Cerebellar cortex (tissue), 1 donor: ENCODE data around the gene DDX49.
"Not testable (repeated sequence)": the region's sequence is repeated elsewhere in the genome, so short reads cannot be mapped to it uniquely, and the experiment has no call there.

Experiments
- DNase-seq: peaks from one replicate; pipeline ENCODE4 v3.0.0-alpha.2; 2015; ENCODE audit warnings: low spot score

Gene DDX49

DNA sequence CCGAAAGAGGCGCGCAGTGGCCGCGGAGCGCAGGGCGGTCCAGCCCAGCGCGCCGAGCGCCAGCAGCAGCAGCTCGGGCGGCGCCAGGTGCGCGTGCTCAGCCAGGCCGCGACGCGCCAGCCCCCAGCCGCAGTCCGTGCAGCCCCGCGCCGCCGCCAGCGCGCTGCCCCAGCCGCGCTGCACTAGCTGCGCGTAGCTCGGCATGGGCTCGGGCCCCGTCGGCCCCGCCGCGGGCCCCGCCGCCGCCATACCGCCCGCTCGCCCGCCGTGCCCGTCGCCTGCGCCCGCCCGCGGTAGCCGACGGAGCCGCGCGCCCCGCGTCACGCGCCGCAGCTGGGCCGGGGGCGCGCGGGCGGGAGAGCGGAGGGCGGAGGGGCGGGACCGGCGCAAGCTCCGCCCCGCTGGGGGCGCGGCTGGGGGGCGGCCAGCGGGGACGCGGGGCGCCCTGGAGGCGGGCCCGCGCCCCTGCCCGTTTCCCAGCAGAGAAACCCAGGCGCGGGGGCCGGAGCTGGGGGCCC, 23.6 kb upstream of the DDX49 start, which contains the start of gene CERS1:
Gene CERS1 (minus strand): TSS at position 335 of the 518 bp plus-strand sequence. CDS start 86 bp downstream, at position 249.
- no peak for DNase-seq

- DNase-seq: peak; percentile 42
These were observed 23.1 kb upstream of the DDX49 start for GRCh38 chr19:18896421-18896841.

- no peak for DNase-seq
These were observed 22.2 kb upstream of the DDX49 start for GRCh38 chr19:18897094-18898029.

DNA sequence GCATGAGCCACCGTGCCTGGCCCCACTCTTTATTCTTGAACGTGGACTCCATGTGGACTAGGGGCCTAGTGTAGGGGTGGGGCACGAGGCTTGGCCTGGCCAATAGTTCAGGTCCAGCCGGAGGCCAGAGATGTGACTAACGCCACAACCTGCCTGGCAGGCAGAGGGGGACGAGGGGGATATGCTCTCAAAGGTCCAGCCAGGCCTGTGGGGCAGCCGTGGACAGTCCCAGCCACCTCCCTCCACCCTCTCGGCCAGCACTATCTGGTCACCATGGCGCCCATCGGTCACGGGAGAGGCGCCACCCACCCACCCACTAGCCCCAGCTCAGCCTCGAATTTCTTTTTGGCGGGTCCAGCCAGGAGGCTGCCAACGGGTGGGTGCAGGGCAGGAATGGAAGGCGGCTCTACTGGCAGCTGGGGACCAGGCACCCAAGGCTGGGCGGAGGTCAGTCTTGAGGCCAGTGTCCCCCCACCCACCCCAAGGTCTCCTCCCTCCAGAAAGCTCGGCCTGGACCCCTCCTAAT, 21.4 kb upstream of the DDX49 start:
- DNase-seq: no peak

GRCh38 chr19:18898607-18899408, 20.7 kb upstream of the DDX49 start:
- no peak for DNase-seq

GRCh38 chr19:18899624-18900560, 19.6 kb upstream of the DDX49 start:
- no peak for DNase-seq

GRCh38 chr19:18900700-18901481, 18.6 kb upstream of the DDX49 start:
- no peak for DNase-seq

- DNase-seq: no peak
These were observed 18.0 kb upstream of the DDX49 start for GRCh38 chr19:18901491-18901890.

- not testable (repeated sequence) for DNase-seq
These were observed 17.0 kb upstream of the DDX49 start for GRCh38 chr19:18902519-18902918.

DNA sequence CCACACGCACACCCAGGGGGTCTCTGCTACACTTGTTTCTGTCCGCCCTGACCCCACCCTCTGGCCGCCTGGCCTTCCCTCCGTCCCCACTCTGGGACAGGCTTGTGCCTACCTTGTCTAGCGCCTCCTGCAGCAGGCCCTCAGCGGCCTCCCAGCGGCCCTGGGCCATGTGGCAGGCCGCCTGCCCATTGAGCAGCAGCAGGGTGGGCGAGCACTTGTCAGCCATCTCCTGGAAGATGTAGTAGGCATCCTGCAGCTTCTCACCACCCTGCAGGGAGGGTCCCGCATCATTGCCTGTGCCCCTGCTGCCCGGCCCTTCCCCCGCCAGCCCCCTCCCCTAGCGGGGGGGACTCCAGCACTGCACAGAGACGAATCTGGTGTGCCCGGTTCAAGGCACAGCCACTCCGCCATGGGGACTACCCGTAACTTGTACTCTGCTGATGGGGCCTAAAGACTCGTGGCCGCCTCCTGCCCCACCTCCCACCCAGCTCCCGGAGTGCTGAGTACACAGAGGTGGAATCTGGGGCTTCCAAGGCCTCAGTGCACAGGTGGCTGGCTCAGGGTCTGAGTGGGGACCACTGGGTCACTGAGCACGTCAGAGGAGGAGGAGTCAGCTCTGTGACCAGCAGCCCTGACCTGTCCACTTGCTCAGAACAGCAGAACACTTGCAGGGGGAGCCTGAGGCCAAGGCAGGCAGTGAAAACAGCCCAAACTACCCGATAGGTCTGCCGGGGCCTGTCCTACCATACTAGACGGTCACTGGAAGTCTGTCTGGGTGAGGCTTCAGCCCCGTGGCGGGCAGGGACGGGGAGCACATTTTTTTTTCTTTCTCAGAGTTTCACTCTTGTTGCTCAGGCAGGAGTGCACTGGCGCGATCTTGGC, 16.1 kb upstream of the DDX49 start:
- no peak for DNase-seq

GRCh38 chr19:18904334-18905057, 15.0 kb upstream of the DDX49 start:
- DNase-seq: no peak

DNA sequence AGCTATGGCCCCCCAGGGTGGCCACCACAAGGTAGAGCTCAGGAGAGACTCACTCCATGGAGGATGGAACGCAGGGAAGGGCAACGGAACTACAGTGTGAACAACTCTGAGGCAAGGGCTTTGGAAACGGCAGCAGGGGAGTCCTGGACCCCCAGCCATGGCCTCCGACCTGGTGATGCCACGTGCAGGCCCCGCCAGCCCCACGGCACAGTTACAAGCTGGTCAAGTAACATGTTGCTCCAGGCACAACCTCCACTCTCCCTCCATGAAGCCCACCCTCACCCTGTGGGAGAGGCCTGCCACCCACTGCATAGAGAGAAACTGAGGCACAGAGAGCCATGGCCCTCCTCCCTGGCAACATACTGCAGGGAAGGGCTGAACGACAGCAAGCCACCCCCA, 14.5 kb upstream of the DDX49 start:
- DNase-seq: no peak

- no peak for DNase-seq
These were observed 13.8 kb upstream of the DDX49 start for GRCh38 chr19:18905513-18906236.

DNA sequence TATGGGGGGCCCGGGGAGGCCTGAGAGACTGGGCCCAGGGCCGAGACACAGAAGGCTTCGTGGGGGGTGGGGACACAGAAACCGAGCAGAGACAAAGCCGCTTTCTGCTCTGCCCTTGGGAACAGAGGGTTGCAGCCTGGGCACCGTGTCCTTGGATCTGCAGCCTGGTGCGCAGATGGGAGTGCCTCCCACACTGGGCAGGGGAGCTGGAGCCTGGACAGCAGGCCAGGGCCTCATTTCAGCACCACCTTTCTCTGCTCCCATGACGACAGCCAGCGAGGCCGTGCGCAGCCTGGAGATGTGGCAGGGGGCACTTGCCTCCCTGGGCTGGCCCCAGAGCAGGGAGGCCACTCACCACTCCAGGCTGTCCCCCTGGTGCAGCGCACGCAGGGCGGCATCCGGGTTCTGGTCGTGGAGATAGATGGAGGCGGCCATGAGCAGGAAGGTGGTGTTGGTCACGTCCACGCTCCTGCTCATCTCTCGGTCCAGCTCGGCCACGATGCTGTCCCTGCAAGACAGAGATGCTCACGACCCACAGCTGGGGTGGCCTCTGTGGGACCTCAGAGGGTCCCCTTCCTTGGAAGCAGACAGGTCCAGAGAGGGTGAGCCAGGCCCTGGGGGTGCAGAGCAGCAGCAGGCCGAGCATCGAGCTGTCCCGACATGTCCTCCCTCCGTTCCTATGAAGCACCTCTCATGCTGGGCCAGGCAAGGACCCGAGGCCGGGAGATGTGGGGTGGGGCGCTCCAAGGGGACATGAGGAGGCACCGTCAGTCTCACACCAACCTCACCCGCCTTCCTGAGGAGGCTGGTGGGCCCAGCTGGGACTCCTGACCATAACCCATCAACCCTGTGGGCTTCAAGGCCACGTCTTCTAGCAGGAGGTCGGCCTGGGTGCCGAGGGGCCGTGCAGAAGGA, 12.7 kb upstream of the DDX49 start:
- peak; percentile 36 for DNase-seq

DNA sequence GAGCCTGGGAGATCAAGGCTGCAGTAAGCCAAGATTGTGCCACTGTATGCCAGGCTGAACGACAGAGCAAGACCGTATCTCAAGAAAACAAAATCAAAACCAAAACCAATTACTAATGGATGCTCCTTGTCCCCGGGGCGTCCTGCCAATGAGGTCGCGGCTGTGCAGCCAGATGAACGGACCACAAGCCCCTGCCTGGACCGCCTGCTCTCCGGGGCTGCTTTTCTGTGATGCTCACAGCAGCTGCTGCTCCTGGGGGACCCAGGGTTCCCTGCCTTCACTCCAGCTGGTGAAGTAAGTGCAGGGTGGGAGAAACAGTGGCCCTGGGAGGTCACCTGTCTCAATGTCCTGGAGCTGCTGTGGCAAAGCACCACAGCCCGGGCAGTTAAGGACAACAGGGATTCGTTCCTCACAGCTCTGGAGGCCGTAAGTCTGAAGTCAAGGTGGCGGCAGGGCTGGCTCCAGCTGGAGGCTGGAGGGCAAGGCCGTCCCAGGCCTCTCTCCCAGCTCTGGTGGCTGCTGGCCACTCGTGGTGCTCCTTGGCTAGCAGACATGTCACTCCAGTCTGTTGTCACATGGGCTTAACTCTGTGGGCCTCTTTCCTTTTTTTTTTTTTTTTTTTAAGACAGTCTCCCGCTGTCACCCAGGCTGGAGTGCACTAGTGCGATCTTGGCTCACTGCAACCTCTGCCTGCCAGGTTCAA, 10.4 kb upstream of the DDX49 start:
- DNase-seq: no peak

GRCh38 chr19:18910010-18910409, 9.5 kb upstream of the DDX49 start:
- no peak for DNase-seq
